IPS-18c (cell line): ENCODE data around the gene C2CD3.

Experiments used
- H3K4me3 ChIP-seq: 2 replicates; pipeline ENCODE4 v1.7.0; 2013; ENCODE audit warnings: low read depth, mild to moderate bottlenecking, low read length, moderate library complexity; ENCODE audit not compliant: insufficient read depth
- H3K9me3 ChIP-seq: one replicate; pipeline ENCODE4 v1.6.1; 2013; ENCODE audit warnings: mild to moderate bottlenecking, low read length, moderate library complexity; ENCODE audit not compliant: control insufficient read depth, insufficient read depth

C2CD3 gene

GRCh38 chr11:74055938-74056337, 114.9 kb downstream of the C2CD3 start:
- Histone ChIP-seq H3K9me3 (no peaks in the 10 kb centered on the region), H3K4me3 (no peak overlapping the region)

DNA sequence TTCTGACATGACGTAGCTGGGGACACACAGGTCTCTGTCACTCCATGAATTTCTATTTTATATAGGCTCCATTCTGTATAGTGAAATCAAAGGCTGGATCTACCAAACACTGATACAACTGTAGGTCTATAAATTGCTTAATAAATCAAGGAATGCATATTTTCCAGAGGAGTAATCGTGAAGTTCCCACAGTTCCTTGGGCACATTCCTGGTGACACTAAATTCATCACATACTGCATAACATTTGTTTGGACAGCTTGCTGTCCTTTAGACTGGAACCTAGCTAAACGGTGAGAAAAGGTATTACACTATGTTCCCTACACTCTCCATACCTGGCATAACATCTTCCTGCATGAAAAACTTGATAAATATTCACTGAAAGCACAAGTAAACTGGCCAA, 120.3 kb downstream of the C2CD3 start:
- no peak overlapping the region for H3K4me3 ChIP-seq
- no peaks in the 10 kb centered on the region for H3K9me3 ChIP-seq

- Histone ChIP-seq H3K4me3 (no peak overlapping the region), H3K9me3 (no peaks in the 10 kb centered on the region)
These were observed 121.8 kb downstream of the C2CD3 start for GRCh38 chr11:74048993-74049392.

GRCh38 chr11:74044538-74044937, 126.3 kb downstream of the C2CD3 start:
- H3K4me3 ChIP-seq = no peak overlapping the region
- no peaks in the 10 kb centered on the region for H3K9me3 ChIP-seq

DNA sequence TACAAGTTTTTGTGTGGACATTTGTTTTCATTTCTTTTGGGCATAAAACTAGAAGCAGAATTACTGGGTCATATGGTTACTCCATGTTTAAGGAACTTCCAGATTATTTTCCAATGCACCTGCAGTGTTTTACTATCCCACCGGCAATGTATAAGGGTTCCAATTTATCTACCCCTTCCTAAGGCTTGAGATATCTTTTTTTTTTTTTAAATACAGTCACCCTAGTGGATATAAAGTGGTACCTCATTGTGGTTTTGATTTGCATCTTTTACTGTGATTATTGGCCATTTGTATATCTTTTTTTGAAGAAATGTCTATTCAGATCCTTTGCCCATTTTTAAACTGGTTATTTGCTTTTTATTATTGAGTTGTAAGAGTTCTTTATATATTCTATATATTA, 127.4 kb downstream of the C2CD3 start:
- Histone ChIP-seq H3K9me3 (no peaks in the 10 kb centered on the region), H3K4me3 (no peak overlapping the region)

- Histone ChIP-seq H3K9me3 (no peaks in the 10 kb centered on the region), H3K4me3 (no peak overlapping the region)
These were observed 133.5 kb downstream of the C2CD3 start for GRCh38 chr11:74037309-74037708.

DNA sequence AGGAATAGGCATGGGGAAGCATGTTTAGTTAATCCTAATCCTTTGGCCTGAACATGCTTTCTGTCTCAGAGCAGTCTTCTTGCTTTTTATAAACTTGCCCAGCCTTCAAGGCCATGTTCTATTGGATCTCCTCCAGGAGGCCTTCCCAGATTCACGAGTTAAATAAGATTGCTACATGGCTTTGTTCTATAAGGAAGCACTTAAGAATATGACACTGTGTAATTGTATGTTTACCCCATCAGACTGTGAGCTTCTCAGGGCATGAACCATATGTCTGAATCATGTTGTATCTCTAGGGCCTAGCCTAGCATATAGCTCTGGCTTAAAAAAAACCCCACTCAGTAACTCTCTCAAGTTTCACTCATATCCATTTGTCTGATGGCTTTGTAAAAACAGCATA, 135.5 kb downstream of the C2CD3 start:
- H3K9me3 ChIP-seq = peaks cover 3% of the 10 kb centered on the region
- H3K4me3 ChIP-seq = no peak overlapping the region

DNA sequence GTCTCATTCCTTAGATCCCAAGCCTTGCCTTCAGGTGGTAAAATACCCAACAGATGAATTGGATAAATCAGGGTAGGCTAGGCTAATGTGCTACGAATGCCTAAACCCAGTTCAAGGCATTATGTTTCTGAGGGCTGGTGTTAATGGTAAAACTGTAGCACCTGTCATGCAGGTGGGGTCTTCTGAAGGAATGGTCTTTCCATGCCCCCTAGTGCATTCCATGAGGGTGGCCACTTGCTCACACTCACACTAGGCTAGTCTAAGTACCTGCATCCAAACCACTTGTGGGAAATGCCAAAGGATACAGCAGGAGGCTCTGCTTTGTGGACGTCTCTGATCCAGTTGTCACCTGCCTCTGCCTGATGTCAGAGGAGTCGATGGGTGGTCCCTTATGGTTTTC, 137.8 kb downstream of the C2CD3 start:
- H3K4me3 ChIP-seq = no peak overlapping the region
- peaks cover 3% of the 10 kb centered on the region for H3K9me3 ChIP-seq

DNA sequence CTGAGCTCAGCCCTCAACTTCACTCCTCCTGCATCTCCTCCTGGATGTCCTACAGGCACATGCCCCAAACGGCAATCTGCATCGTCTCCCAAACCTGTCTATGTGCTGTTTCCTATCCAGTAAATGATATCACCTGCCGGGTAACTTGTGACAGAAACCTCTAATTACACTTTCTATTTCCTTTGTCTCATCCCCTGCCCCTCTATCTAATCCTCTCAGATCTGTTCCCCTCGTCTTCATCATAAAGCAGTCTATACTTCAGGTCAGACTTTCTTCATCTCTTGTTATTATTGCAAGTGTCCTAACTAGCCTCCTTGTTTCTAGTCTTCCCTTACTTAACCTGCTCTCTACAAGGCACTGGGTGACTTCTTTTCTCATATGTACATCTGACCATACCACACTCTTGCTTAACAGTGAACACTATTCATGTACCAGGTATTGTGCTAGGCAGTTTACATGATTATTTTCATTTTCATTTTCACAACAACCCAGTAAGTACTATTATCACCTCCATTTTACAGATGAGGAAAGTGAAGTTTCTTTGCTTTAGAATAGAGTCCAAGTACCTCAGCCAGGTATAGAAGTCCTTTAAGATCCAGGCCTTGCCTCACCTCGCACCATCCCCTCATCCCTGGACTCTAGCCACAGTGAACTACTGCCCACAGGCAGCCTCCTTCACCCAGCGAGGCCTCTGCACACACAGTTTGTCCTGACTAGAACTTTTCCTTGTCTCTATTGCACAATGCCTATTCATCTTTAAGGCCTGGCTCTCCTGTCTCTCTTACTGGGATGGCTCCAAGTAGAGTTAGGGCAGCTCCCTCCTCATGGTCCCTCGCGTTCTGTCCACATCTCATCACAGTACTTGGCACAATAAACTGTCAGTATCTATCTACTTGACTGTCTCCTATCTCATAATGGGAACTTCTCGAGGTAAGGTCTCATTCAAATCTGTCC, 139.8 kb downstream of the C2CD3 start:
- no peak overlapping the region for H3K4me3 ChIP-seq
- H3K9me3 ChIP-seq = peaks cover 3% of the 10 kb centered on the region

GRCh38 chr11:74025467-74026166, 145.2 kb downstream of the C2CD3 start:
- H3K4me3 ChIP-seq = no peak overlapping the region
- no peaks in the 10 kb centered on the region for H3K9me3 ChIP-seq

DNA sequence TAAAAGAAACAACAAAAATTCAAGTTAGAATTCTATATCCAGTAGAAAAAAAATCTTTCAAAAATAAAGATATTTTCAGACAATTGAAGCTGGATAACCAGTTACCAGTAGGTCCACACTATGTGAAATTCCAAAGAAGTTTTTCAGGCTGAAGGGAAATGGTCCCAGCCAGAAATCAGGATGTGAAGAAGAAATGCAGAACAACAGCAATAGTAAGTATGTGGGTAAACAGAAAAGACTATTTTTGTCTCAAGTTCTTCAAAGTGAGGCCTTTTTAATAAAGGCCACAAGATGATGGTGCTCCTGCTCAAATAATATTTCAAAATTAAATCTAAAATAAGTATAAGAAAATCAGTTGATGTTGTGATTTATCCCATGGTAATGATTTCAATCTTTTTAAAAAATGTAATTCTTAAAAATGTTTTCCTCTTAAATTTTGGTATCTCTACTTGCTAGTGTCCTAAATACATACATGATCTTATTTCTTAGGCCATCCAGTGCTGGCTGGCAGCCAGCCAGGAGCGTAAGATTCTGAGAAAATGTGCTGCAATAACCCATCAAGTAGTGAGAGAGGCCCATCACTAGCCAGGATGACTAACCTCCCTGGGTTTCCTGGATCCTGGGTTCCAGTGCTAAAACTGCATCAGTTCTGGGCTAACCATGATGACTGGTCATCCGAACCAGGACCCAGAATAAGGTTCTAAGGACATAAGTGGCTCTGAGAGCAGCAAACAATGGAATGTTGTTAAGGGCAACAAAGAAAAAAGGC, 146.4 kb downstream of the C2CD3 start:
- Histone ChIP-seq H3K4me3 (no peak overlapping the region), H3K9me3 (no peaks in the 10 kb centered on the region)

- H3K4me3 ChIP-seq = no peak overlapping the region
These were observed 147.5 kb downstream of the C2CD3 start for GRCh38 chr11:74023276-74023675.

GRCh38 chr11:74022546-74022945, 148.3 kb downstream of the C2CD3 start:
- no peak overlapping the region for H3K4me3 ChIP-seq
- H3K9me3 ChIP-seq = no peaks in the 10 kb centered on the region

More at GRCh38 chr11:74023276-74023675, 147.5 kb downstream of the C2CD3 start:
- H3K9me3 ChIP-seq = no peaks in the 10 kb centered on the region

- no peak overlapping the region for H3K4me3 ChIP-seq
- no peaks in the 10 kb centered on the region for H3K9me3 ChIP-seq
These were observed 148.8 kb downstream of the C2CD3 start for GRCh38 chr11:74021998-74022397.

DNA sequence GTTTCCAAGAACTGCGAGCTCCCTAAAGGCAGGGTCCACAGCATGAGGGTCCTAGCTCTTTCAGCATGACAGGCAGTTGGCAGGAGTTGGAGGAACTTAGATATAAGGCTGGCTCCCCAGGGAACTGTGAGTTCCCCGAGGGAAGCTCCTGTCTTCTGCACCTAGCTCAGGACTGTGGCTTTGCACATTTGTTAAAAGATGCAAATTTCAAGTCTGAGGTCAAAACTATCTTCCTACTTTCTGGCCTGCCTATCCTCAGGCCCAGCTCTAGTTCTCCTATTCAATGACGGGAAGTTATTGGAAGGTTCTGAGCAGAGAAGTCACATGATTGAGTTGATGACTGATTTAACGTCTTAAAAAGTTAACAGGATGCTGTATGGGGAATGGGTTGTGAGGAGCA, 150.3 kb downstream of the C2CD3 start:
- Histone ChIP-seq H3K4me3 (no peak overlapping the region), H3K9me3 (no peaks in the 10 kb centered on the region)

- Histone ChIP-seq H3K9me3 (no peaks in the 10 kb centered on the region), H3K4me3 (no peak overlapping the region)
These were observed 150.9 kb downstream of the C2CD3 start for GRCh38 chr11:74019860-74020259.

DNA sequence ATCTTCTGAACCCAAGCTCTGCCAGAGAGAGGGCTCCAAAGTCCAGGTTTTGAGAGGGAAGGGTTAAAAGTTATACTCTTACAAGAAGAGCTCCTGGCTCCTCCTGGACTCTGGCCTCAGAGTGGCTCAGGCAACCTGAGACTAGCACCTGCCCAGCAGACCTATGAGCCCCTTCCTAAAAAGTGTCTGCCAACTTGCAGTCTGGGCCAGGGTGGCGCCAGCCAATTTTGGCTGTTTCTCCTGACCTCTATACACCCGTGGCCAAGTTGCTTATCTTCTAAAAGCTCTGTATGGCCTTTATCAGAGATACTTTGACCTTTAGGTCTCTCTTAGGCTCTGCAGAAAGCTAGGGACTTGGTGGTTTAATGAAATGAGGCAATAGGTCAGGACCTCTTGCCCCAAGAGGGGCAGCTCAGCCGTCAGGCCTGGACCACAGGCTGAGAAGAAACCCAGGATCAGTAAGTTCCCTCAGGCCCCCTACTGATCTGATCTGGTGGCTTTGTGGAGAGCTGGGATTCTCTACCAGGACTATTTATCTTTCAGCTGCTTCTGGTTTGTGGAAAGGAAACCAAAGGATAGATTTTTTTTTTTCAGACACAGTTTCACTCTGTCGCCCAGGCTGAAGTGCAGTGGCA, 151.6 kb downstream of the C2CD3 start:
- Histone ChIP-seq H3K9me3 (no peaks in the 10 kb centered on the region), H3K4me3 (no peak overlapping the region)
